Activated T-cell treated with anti-CD3 and anti-CD28 coated beads for 1 hour (primary cell): ENCODE measurements around the gene C18orf54.
"Not testable (repeated sequence)": the region's sequence is repeated elsewhere in the genome, so short reads cannot be mapped to it uniquely, and the experiment has no call there.

Experiments
- DNase-seq: peaks from one replicate; pipeline ENCODE4 v3.0.0-alpha.2; 2020; ENCODE audit warnings: low read depth

C18orf54 gene

DNA sequence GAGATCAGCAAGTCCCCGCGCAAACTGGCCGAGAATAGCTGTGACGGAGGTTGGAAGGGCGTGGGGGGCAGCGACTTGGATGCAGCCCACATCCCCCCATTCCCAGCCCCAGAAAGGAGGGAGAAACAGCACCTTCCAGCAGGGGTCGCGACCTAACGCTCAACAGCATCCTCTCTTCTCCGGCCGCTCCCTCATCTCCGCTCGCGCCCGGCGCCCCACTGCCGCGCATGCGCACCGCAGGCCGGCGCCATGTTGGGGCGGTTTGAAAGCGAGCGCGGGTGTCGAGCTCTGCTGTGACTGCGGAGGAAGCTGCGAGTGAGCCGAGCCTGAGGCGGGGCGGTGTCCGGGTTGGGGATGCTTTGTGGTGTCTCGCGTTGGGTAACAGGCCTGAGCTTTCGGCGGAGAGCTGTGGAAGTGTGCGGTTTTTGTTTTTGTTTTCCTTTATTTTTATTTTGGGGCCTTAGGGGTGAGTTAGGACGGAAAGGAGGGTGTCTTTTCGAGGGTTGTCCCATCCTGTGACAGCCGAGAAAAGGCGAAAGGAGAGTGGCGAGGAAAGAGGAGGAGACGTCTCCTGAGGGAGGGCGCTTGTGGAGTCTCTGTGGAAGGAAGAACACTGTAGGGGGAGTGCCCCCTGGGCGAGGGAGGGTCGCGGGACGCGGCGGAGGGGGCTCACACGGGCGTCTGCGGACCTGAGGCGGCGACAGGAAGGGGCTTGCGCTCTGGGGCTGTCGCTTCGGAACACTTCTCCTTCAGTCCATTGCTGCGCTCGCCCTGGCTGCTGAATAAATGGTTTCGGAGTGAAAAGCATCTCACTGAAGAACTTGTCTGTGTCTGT is at the start of gene C18orf54, which contains the start of gene STARD6:
TSS of gene C18orf54 (plus strand) at position 247 of the 835 bp plus-strand sequence. CDS start 2,667 bp downstream, outside the sequence.
TSS of gene STARD6 (minus strand) at position 199 of the 835 bp plus-strand sequence. CDS start 3,285 bp downstream, outside the sequence.
- DNase-seq, result peak; percentile 80

DNA sequence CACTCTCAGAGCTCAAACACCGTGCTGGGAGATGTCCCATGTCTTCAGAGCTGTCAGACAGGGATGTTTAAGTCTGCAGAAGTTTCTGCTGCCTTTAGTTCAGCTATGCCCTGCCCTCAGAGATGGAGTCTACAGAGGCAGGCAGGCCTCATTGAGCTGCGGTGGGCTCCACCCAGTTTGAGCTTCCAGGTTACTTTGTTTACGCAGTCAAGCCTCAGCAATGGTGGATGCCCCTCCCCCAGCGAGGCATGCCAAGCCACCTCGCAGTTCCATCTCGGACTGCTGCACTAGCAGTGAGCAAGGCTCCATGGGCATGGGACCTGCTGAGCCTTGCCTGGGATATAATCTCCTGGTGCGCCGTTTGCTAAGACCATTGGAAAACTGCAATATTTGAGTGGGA is 48.1 kb upstream of the C18orf54 start:
- not testable (repeated sequence) for DNase-seq

GRCh38 chr18:54316071-54316820 is 41.5 kb upstream of the C18orf54 start:
- DNase-seq, result no peak

DNA sequence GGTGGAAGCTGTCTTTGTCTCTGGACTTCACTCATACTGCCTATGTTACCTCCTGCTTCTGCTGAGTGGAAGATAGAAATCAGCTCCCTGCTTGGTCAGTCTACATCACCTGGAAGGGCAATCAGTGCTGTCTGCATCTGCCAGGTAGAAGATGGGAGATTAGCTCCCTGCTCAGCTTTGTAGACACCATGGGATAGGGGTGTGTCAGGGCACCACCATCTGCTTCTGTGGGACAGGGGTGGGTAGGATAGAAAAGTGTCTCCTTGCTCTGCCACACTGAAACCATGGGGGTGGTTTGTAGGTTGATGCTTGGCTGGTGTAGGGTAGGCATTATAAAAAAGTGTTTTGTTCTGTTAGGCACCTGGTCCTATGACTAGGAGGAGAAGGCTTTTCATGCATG is 34.1 kb upstream of the C18orf54 start:
- no peak for DNase-seq

- no peak for DNase-seq
These were observed 33.7 kb upstream of the C18orf54 start for GRCh38 chr18:54323970-54324369.

- no peak for DNase-seq
These were observed 29.9 kb upstream of the C18orf54 start for GRCh38 chr18:54327818-54328217.

GRCh38 chr18:54329787-54330186 is 27.9 kb upstream of the C18orf54 start:
- DNase-seq, result no peak

DNA sequence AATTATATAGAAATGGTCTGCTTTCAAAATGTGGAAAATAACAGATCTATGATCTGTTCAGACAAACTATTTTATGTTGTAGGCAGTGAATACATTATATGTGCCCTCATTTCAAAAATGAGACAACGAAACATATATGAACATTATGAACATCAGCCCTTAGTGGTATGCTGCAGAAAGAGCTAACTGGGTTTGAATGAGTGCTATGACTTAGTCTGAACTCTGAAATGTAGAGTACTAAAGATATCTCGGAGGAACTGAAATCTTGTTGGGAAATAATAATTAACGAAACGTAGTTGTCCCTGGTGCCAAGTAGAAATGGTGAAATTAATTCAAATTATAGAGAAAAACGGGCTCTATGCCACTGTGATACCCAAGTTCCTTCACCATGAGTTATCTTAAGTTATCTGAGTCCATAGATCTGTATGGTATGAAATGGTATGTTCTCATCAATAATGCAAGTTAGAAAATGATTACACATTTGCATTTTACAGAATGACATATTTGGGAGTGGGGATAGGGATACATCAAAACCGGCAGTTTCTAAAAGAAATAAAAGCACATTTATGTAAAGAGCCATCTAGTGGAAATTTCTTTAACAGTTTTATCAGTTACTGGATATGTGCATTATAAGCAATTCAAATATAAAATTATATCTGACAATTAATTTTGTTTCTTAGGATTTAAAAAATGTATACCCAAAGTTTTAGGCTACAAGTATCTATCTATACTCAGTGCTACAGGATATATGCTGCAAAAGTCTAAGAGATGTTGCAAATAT is 26.7 kb upstream of the C18orf54 start:
- no peak for DNase-seq

DNA sequence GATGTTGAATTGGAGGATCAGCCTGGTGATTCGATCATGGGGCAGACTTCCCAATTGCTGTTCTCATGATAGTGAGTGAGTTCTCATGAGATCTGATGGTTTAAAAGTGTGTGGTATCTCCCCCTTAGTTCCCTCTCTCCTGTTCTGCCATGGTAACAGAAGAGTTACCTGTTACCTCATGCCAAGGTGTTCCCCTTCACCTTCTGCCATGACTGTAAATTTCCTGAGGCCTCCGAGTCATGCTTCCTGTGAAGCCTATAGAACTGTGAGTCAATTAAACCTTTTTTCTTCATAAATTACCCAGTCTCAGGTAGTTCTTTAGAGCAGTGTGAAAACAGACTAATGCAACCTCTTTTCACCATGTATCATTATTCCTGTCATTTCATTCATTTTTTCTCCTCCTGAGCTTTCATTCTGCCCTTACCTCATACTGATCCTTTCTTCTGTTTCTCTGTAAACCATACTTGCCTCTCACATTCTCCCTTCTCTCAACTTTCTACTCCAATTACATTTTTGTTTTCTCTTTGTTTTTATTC is 22.0 kb upstream of the C18orf54 start:
- no peak for DNase-seq

- no peak for DNase-seq
These were observed 19.5 kb upstream of the C18orf54 start for GRCh38 chr18:54338230-54338629.

DNA sequence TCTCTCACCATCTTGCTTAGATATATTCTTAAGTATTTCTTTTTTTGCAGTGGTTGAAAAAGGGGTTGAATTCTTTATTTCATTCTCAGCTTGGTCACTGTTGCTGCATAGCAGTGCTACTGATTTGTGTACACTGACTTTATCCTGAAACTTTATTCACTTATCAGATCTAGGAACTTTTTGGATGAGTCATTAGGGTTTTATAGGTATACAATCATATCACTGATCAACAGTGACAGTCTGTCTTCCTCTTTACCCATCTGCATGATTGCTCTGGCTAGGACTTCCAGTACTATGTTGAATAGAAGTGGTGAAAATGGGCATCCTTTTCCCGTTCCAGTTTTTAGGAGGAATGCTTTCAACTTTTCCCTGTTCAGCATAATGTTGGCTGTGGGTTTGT is 6.5 kb upstream of the C18orf54 start:
- no peak for DNase-seq

GRCh38 chr18:54357082-54357659 is 535 bp upstream of the C18orf54 start:
- DNase-seq, result no peak

- DNase-seq, result no peak
These were observed 862 bp downstream of the C18orf54 start for GRCh38 chr18:54358495-54359040.

- no peak for DNase-seq
These were observed 1.5 kb downstream of the C18orf54 start for GRCh38 chr18:54359233-54359632.

DNA sequence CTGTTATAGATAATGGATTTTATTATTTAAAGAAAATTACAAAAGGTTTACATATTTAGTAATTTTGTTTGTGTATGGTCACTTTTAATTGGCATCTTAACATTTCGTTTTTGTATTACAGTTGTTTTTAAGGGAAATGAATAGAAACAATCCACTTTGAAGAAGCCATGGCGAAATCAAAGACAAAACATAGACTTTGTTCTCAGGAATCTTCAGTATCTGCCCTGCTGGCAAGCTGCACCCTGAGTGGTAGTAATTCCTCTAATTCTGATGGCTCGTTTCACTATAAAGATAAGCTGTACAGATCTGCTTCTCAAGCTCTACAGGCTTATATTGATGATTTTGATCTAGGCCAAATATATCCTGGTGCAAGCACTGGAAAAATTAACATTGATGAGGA is 2.7 kb downstream of the C18orf54 start:
- no peak for DNase-seq

DNA sequence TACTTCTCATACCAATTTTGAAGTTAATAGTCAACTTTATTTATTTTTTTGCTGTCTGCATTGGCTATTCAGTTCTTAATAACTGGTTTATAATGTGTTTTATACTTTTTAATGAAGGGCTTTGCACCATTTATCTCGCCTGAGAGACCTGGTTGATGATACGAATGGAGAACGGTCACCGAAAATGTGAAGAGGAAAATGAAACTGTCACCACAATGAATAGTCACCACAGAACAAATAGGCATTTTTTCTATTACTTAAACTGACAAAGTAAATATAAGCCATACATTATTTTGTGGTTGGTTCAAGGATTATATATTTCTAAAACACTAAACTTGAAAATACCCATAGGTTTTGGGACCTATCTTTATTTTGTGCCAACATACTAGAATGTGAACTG is 20.4 kb downstream of the C18orf54 start:
- DNase-seq, result no peak

DNA sequence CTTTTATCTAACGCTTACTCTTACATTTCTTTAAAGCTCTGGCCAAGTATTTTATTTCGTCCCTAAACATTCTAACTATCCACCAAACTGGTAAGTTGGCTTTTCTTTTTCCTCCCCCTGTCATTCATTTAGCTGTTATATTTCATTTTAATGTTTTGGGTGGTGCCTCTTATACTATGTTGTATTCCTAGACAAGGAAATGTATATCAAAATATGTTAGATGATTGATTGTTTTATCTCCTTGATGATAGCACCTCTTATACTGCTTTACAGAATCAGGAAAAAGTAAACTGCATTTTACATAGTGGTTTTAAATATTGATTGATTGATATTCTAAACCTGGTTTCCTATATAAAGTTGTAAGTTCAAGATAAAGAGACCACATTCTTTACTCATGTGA is 23.9 kb downstream of the C18orf54 start:
- DNase-seq, result no peak

DNA sequence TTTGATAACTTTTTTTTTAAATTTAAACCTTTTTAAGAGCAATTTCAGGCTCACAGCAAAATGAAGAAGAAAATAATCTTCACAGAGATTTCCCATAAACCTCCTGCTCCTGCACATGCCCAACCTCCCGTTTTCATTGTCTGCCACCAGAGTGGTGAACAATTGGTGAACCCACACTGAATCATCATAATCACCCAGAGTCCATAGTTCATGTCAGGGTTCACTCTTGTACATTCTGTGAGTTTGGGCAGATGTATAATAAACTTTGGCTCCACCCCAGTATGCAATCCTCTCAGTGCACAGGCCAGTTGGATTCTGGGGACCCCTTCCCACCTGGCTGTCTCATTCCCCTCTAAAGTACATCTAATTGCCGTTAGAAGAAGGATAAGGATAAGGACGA is 24.4 kb downstream of the C18orf54 start:
- no peak for DNase-seq

DNA sequence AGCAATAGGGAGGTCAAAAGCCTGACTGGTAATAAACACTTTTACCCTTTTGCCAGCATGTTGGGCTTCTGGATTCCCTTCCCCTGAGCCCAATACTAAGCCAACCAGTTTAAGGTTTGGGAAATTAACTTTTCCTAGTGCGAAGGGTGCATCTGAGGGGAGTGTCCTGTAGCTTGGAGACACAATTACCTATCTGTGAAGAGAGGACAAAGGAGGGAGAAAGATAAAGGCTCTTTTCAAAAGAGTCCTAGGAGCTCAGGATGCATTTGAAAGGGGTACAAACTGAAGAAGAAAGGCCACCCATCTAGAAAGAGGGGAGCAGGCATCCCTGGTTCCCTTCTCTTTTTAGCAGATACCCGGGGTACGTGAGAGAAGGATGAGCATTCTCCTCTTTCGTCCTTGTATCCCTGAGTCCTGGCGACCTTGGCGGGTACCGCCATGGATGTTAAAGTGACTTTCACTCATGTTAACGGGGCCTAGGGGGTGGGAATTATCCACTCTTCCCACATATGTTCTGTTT is 25.1 kb downstream of the C18orf54 start:
- DNase-seq, result no peak

- DNase-seq, result no peak
These were observed 28.3 kb downstream of the C18orf54 start for GRCh38 chr18:54386043-54386442.
